Gastroesophageal sphincter (tissue), 4 donors: ENCODE data around the gene DCLK1. TPM values are rescaled to one million over a fixed set of nuclear protein-coding genes. Genes with fewer than 3 reads are reported as not detected.

Experiments
- ATAC-seq: fragments of 150-250 bp; one replicate; pipeline ENCODE4 v1.9.1; 2016; ENCODE audit warnings: mild to moderate bottlenecking, moderate library complexity
- H3K27ac ChIP-seq, 4 donors: fragments of 200-600 bp; sonication (generic) in 3 of 4; 1 replicate in 3 of 4; 2 replicates in 1 of 4; pipeline ENCODE4 v1.5.1; 2016 to 2019
- H3K27me3 ChIP-seq: fragments of 200-600 bp; sonication (generic); one replicate; pipeline ENCODE4 v1.5.1; 2019
- H3K36me3 ChIP-seq, 2 donors: fragments of 200-600 bp; sonication (generic); one replicate each; pipeline ENCODE4 v1.5.1; 2019; ENCODE audit warnings: control low read depth in 1 of 2
- H3K4me1 ChIP-seq, 3 donors: fragments of 200-600 bp; sonication (generic); 1 replicate in 2 of 3; 2 replicates in 1 of 3; pipeline ENCODE4 v1.5.1; 2016 to 2019; ENCODE audit warnings: control low read depth in 2 of 3
- H3K4me3 ChIP-seq, 2 donors: fragments of 200-600 bp; sonication (generic); one replicate each; pipeline ENCODE4 v1.5.1; 2019; ENCODE audit warnings: mild to moderate bottlenecking in 1 of 2, moderate library complexity in 1 of 2
- H3K9me3 ChIP-seq, 3 donors: fragments of 200-600 bp; sonication (generic); one replicate each; pipeline ENCODE4 v1.5.1; 2017 to 2019; ENCODE audit warnings: control low read depth in 2 of 3
- CTCF ChIP-seq, 4 experiments: fragments of 200-600 bp in 2 of 4; fragments of 450-650 bp in 2 of 4; sonication (generic) in 1 of 4; IDR thresholded peaks; one replicate each; pipeline ENCODE4 v1.5.1; 2017 to 2019; ENCODE audit warnings: antibody characterized with exemption in 4 of 4, mild to moderate bottlenecking in 2 of 4, moderate library complexity in 2 of 4
- EP300 ChIP-seq: sonication (generic); formaldehyde crosslinking; IDR thresholded peaks from one replicate; pipeline ENCODE4 v1.6.1; 2017; ENCODE audit warnings: antibody characterized with exemption, mild to moderate bottlenecking
- POLR2A ChIP-seq, 2 donors: fragments of 450-650 bp; IDR thresholded peaks; one replicate each; pipeline ENCODE4 v1.6.1; 2017; ENCODE audit warnings: antibody characterized with exemption in 2 of 2, mild to moderate bottlenecking in 2 of 2, moderate library complexity in 1 of 2
- POLR2AphosphoS5 ChIP-seq: sonication (generic); formaldehyde crosslinking; IDR thresholded peaks from one replicate; pipeline ENCODE4 v1.6.1; 2017; ENCODE audit warnings: antibody characterized with exemption
- WGBS, 2 donors: methylation state at CpG; one replicate each; pipeline ENCODE4 v1.1.5; 2018; ENCODE audit warnings: low coverage in 1 of 2; 5-methylcytosine and 5-hydroxymethylcytosine counted together
- total RNA-seq, 4 donors: library from RNA; depleted of rRNA; stranded (reverse); fragments of >200 nt; gene quantifications; one replicate each; pipeline ENCODE4 v1.1.0, GENCODE V29; 2016

Gene DCLK1
- total RNA-seq, 4 donors from 2014 or later, result 26.9 to 68.3 (median 30.3) TPM

- H3K27me3 ChIP-seq, result no peaks in the 10 kb centered on the region
- H3K27ac ChIP-seq, result no peak overlapping the region
- 84 to 90% methylated on average over 2 to 3 of the region's 3 CpGs for WGBS, 2 donors
- H3K9me3 ChIP-seq, result peaks cover 0 to 2% (median 0%) of the 10 kb centered on the region in 3 donors
- no peaks in the 10 kb centered on the region for H3K4me1 ChIP-seq
- TF ChIP-seq POLR2AphosphoS5, result no peak
- TF ChIP-seq EP300, result no peak
- no peak for TF ChIP-seq POLR2A (IDR thresholded peaks at IDR 0.05)
- TF ChIP-seq CTCF (IDR thresholded peaks at IDR 0.05), result no peak
- H3K36me3 ChIP-seq, result no peaks in the 10 kb centered on the region
- no peak overlapping the region for H3K4me3 ChIP-seq
- no peak for ATAC-seq
These were observed 116.4 kb downstream of the DCLK1 start for GRCh38 chr13:36014763-36015162.

DNA sequence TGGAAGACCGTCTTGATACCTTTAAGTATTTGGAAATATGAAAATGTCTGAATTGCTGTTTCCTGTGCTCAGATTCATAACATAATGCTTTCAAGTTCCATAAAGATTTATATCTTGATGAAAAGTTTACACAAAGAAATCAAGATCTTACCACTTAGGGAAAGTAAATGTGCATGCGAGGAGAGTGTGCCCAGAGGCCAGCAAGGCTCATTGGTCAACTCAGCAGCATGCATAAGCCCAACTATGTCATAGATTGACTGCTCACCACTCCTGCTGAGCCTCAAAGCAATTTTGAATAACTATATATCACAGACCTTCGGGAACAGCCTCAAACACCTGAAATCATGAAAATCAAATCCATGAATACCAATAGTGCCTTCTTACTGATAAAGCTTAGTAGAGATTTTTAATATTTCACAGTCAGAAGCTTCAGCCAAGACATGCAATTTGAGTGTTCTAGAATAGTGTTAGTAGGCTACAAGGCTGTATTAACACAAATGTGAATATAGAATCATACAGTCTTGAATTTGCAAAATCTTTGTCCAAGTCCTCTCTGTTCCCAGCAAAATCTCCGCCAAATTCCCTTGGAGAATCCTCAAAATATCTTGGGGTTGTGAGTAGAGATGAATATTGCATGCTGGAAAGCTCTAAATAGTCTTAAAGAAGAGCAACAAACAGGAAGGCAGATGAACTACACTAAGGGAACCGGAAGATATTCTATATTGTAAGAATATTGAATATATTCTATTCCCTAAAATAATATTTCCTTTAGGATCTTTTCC is 124.1 kb downstream of the DCLK1 start:
- H3K27ac ChIP-seq, result no peak overlapping the region
- no peak for TF ChIP-seq CTCF (IDR thresholded peaks at IDR 0.05)
- no peaks in the 10 kb centered on the region for H3K36me3 ChIP-seq
- no peaks in the 10 kb centered on the region for H3K4me1 ChIP-seq
- H3K9me3 ChIP-seq, result no peaks in the 10 kb centered on the region
- ATAC-seq, result no peak
- H3K4me3 ChIP-seq, result no peak overlapping the region
- H3K27me3 ChIP-seq, result no peaks in the 10 kb centered on the region
- WGBS, 2 donors, result 58 to 81% methylated on average over 4 to 5 of the region's 5 CpGs

GRCh38 chr13:36006347-36006746 is 124.8 kb downstream of the DCLK1 start:
- no peaks in the 10 kb centered on the region for H3K36me3 ChIP-seq
- no peak overlapping the region for H3K27ac ChIP-seq
- no peak for ATAC-seq
- H3K9me3 ChIP-seq, result no peaks in the 10 kb centered on the region
- WGBS, 2 donors, result 64 to 77% methylated on average over 3 to 4 of the region's 4 CpGs
- no peak overlapping the region for H3K4me3 ChIP-seq
- no peaks in the 10 kb centered on the region for H3K4me1 ChIP-seq
- no peak for TF ChIP-seq EP300
- TF ChIP-seq POLR2AphosphoS5, result no peak
- TF ChIP-seq CTCF (IDR thresholded peaks at IDR 0.05), result no peak
- TF ChIP-seq POLR2A (IDR thresholded peaks at IDR 0.05), result no peak
- no peaks in the 10 kb centered on the region for H3K27me3 ChIP-seq

DNA sequence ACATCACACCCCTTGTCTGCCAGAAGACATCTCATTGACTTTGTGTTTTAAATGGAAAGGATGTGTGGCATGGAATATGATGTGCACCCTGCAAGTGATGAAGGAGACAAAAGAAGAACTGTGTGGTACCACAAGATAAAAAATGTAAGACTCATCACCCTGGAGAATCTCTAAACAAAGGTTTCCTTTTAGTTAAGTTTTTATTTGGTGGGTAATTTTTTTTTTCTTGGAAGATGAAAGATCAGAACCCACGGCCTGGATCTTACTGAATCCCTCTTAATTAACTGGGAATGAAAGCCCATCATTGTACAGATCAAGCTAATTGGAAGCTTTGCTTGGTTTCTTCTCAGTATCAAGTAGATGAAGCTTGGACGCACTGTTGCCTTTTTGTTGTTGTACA is 129.6 kb downstream of the DCLK1 start:
- H3K4me1 ChIP-seq, result no peaks in the 10 kb centered on the region
- WGBS, 2 donors, result 86 to 87% methylated on average over 2 of the region's 2 CpGs
- no peaks in the 10 kb centered on the region for H3K9me3 ChIP-seq
- TF ChIP-seq POLR2AphosphoS5 (no peak), POLR2A (IDR thresholded peaks at IDR 0.05) (no peak), EP300 (no peak), CTCF (IDR thresholded peaks at IDR 0.05) (no peak)
- no peak overlapping the region for H3K27ac ChIP-seq
- no peaks in the 10 kb centered on the region for H3K36me3 ChIP-seq
- ATAC-seq, result no peak
- H3K4me3 ChIP-seq, result no peak overlapping the region
- no peaks in the 10 kb centered on the region for H3K27me3 ChIP-seq

DNA sequence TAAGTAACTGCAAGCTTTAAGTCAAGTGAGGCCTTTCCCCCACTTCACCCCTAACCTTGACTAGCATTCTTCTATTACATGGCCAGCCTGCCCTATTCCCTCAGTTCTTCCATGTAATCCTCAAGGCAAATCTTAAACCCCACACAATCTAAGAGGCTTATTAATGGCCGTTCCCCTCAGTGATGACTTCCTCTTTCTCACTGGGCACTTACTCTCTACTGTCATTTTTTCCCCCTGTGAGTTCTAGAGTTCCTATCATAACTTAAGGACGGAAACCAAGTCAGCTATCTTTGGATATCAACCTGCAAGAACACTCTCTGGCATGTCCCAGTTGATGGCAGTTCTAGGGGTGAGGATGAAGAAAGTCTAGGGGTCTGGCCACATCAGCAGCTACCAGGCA is 131.2 kb downstream of the DCLK1 start:
- WGBS, 2 donors, result 84% methylated on average over 2 of the region's 2 CpGs; no CpG with 5 or more reads in 1 of the 2 donors

More for the DNA sequence above, 131.2 kb downstream of the DCLK1 start:
- ATAC-seq, result no peak
- Histone ChIP-seq H3K4me3 (no peak overlapping the region), H3K36me3 (no peaks in the 10 kb centered on the region), H3K9me3 (no peaks in the 10 kb centered on the region), H3K27me3 (no peaks in the 10 kb centered on the region), H3K4me1 (peaks cover 0 to 2% (median 0%) of the 10 kb centered on the region in 3 donors), H3K27ac (no peak overlapping the region)
- TF ChIP-seq EP300 (no peak), POLR2A (IDR thresholded peaks at IDR 0.05) (no peak), POLR2AphosphoS5 (no peak), CTCF (IDR thresholded peaks at IDR 0.05) (no peak)
